Endothelial cell of umbilical vein (primary cell): ENCODE measurements around the gene LRRC46. TPM values are rescaled to one million over a fixed set of nuclear protein-coding genes. Genes with fewer than 3 reads are reported as not detected.

Experiments
- BruUV-seq: library from RNA; stranded (reverse); fragments of 400-500 nt; replicated peaks from 2 replicates; lab custom pipeline; 2021; lab: Mats Ljungman, UMichigan
- CTCF ChIA-PET: fragments of 300-600, 350-600 bp; sonication (Branson Sonifier 250); formaldehyde crosslinking; loops from one replicate; lab custom pipeline; 2021; ENCODE audit warnings: antibody characterized with exemption, inconsistent platforms; lab: Charles Lee
- POLR2A ChIA-PET: fragments of 300-600, 350-600 bp; sonication (Branson Sonifier 250); formaldehyde crosslinking; loops from one replicate; lab custom pipeline; 2021; ENCODE audit warnings: antibody characterized with exemption, inconsistent platforms; lab: Charles Lee
- DNase-seq: peaks from one replicate; pipeline ENCODE4 v3.0.0-alpha.2; 2011; ENCODE audit warnings: low read depth, low spot score
- FAIRE-seq: peaks from 2 replicates; lab custom pipeline; 2011; peaks lifted over from hg19 to GRCh38; lab: Jason Lieb, UNC
- H2AFZ ChIP-seq: 2 replicates; pipeline ENCODE4 v1.6.0; 2012; ENCODE audit warnings: low read depth, low read length, control low read depth, inconsistent platforms
- H3K27ac ChIP-seq: 2 replicates; pipeline ENCODE4 v1.5.1; 2011; ENCODE audit warnings: low read depth, mild to moderate bottlenecking, control low read depth, low read length, moderate library complexity; ENCODE audit not compliant: insufficient read depth
- H3K27me3 ChIP-seq, 2 experiments: 2 replicates each; pipeline versions ENCODE4 v1.6.0 to v1.6.1; 2011; ENCODE audit warnings: low read length in 2 of 2, mixed read lengths in 1 of 2; ENCODE audit not compliant: control insufficient read depth in 2 of 2, insufficient read depth in 2 of 2
- H3K36me3 ChIP-seq, 2 experiments: 2 replicates in 1 of 2; 3 replicates in 1 of 2; pipeline ENCODE4 v1.5.1; 2011; ENCODE audit warnings: low read length in 2 of 2, mild to moderate bottlenecking in 1 of 2, moderate library complexity in 1 of 2; ENCODE audit not compliant: control insufficient read depth in 2 of 2, insufficient read depth in 2 of 2; ENCODE audit errors: extremely low read depth in 1 of 2
- H3K4me1 ChIP-seq: 3 replicates; pipeline ENCODE4 v1.5.1; 2011; ENCODE audit warnings: mild to moderate bottlenecking, low read length; ENCODE audit not compliant: control insufficient read depth, insufficient read depth; ENCODE audit errors: extremely low read depth
- H3K4me2 ChIP-seq: 2 replicates; pipeline ENCODE4 v1.6.1; 2011; ENCODE audit warnings: low read length, control low read depth, mixed read lengths; ENCODE audit not compliant: insufficient read depth
- H3K4me3 ChIP-seq, 3 experiments: fragments of 200-600 bp in 1 of 3; sonication (generic), shearing (Covaris generic) in 1 of 3; replicated peaks in 1 of 3; 2 replicates each; pipeline ENCODE4 v1.5.1; 2011 to 2016; ENCODE audit warnings: control low read depth in 3 of 3, low read length in 3 of 3, mild to moderate bottlenecking in 2 of 3, inconsistent platforms in 1 of 3, low read depth in 1 of 3, moderate library complexity in 1 of 3; ENCODE audit not compliant: insufficient read depth in 1 of 3
- H3K79me2 ChIP-seq: 2 replicates; pipeline ENCODE4 v1.6.0; 2012; ENCODE audit warnings: low read length, inconsistent platforms; ENCODE audit not compliant: control insufficient read depth, insufficient read depth
- H3K9ac ChIP-seq: replicated peaks from 2 replicates; pipeline ENCODE3; 2011; ENCODE audit warnings: low read length, control low read depth; ENCODE audit not compliant: insufficient read depth; ENCODE audit errors: extremely low read depth
- H3K9me1 ChIP-seq: replicated peaks from 3 replicates; pipeline ENCODE4 v1.6.0; 2011; ENCODE audit warnings: mild to moderate bottlenecking, low read length; ENCODE audit not compliant: control insufficient read depth, insufficient read depth; ENCODE audit errors: extremely low read depth
- H3K9me3 ChIP-seq: replicated peaks from 2 replicates; pipeline ENCODE4 v1.5.1; 2012; ENCODE audit warnings: low read length, inconsistent platforms; ENCODE audit not compliant: control insufficient read depth, insufficient read depth
- H4K20me1 ChIP-seq: replicated peaks from 2 replicates; pipeline ENCODE3; 2011; ENCODE audit warnings: mild to moderate bottlenecking, low read length; ENCODE audit not compliant: control insufficient read depth, insufficient read depth; ENCODE audit errors: extremely low read depth
- EZH2 ChIP-seq: IDR thresholded peaks from 2 replicates; pipeline ENCODE4 v1.6.1; 2012; ENCODE audit warnings: borderline replicate concordance, low read depth, mild to moderate bottlenecking, moderate library complexity, low read length, inconsistent platforms; ENCODE audit not compliant: severe bottlenecking
- FOS ChIP-seq: IDR thresholded peaks from 2 replicates; pipeline ENCODE4 v1.6.1; 2011; ENCODE audit warnings: mild to moderate bottlenecking, low read length, moderate library complexity, borderline replicate concordance; ENCODE audit not compliant: insufficient read depth
- GATA2 ChIP-seq: IDR thresholded peaks from 2 replicates; pipeline ENCODE4 v1.7.0; 2011; ENCODE audit warnings: low read depth, mild to moderate bottlenecking, moderate library complexity, mixed read lengths, low read length; ENCODE audit not compliant: insufficient read length, insufficient read depth
- JUN ChIP-seq: IDR thresholded peaks from 2 replicates; pipeline ENCODE4 v1.6.1; 2011; ENCODE audit warnings: borderline replicate concordance, low read depth; ENCODE audit not compliant: insufficient read length, insufficient read depth
- MYC ChIP-seq: IDR thresholded peaks from one replicate; pipeline ENCODE4 v1.6.1; 2011; ENCODE audit warnings: mild to moderate bottlenecking, low read depth, low read length
- POLR2A ChIP-seq: IDR thresholded peaks from 2 replicates; pipeline ENCODE4 v1.6.1; 2012; ENCODE audit warnings: low read depth, mild to moderate bottlenecking, control low read depth, low read length
- POLR2AphosphoS5 ChIP-seq: IDR thresholded peaks from 2 replicates; pipeline ENCODE4 v1.6.1; 2012; ENCODE audit warnings: low read depth, mild to moderate bottlenecking, control low read depth, low read length, moderate library complexity; ENCODE audit not compliant: insufficient read depth
- dilution Hi-C: fragments of 300-500 bp; cut with MboI; formaldehyde crosslinking; loops from one replicate; pipeline ENCODE4 v1.15.0; 2019; ENCODE audit warnings: low sequenced_read_pairs; ENCODE audit not compliant: extremely low pct_ligation_motif_present
- intact Hi-C: fragments of 100-400 bp; cut with micrococcal nuclease; formaldehyde crosslinking; loops from one replicate; pipeline ENCODE4 v1.10.0; 2022
- polyA plus RNA-seq, 4 experiments: library from polyadenylated mRNA; depleted of rRNA in 3 of 4; stranded (reverse) in 3 of 4; unstranded in 1 of 4; fragments of >200 nt; gene quantifications; 2 replicates each; pipeline versions ENCODE4 v1.2.1 to v1.2.3, GENCODE V29; 2011 to 2012; ENCODE audit warnings: missing spikeins in 1 of 4
- total RNA-seq: library from RNA; stranded (reverse); gene quantifications from 2 replicates; pipeline ENCODE4 v1.2.3, GENCODE V29; 2021
- TF ChIP-seq, protein P1 (sequence below): IDR thresholded peaks from 2 replicates; pipeline ENCODE4 v1.6.1; 2011; ENCODE audit not compliant: insufficient read depth, insufficient read length
- TF ChIP-seq, protein P2 (sequence below), 2 donors: IDR thresholded peaks; 1 replicate in 1 of 2; 2 replicates in 1 of 2; pipeline ENCODE4 v1.5.1; 2011; ENCODE audit warnings: low read length in 2 of 2, mild to moderate bottlenecking in 2 of 2, moderate library complexity in 2 of 2, control low read depth in 1 of 2, inconsistent platforms in 1 of 2, low read depth in 1 of 2; ENCODE audit not compliant: insufficient read depth in 1 of 2; ENCODE audit errors: extremely low read depth in 1 of 2

The LRRC46 gene
- total and polyA plus RNA-seq, 2 donors (not counting 3 experiments of a cell fraction or from before 2014, with no cell fraction given) = 0.36 to 0.42 TPM

DNA sequence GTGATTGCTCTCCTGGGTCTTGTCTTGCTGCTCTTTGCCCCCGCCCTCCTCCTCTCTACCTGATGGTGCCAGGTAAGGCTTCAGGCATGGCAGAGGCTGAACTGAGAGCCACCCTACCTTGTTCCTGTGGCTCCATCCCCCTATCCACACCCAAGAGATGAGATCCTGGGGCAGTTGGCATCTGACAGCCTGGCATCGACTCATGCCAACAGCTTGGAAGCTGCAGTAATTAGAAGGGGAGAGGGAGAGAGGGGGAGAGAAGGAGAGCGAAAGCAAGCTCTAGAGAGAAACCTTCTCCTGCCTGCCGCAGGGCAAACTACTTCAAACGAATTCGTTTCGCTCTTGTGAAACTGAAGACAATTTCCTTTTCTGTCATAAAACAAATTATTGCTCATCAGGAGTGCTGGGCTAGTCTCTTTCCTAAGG, 33.3 kb downstream of the LRRC46 start:
- no peak overlapping the region for H3K9ac ChIP-seq
- TF ChIP-seq EZH2 (no peak), FOS (no peak), MYC (no peak), GATA2 (no peak), POLR2A (no peak), JUN (no peak), POLR2AphosphoS5 (no peak)
- TF ChIP-seq, protein P1, sequence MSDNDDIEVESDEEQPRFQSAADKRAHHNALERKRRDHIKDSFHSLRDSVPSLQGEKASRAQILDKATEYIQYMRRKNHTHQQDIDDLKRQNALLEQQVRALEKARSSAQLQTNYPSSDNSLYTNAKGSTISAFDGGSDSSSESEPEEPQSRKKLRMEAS = no peak
- TF ChIP-seq, protein P2, sequence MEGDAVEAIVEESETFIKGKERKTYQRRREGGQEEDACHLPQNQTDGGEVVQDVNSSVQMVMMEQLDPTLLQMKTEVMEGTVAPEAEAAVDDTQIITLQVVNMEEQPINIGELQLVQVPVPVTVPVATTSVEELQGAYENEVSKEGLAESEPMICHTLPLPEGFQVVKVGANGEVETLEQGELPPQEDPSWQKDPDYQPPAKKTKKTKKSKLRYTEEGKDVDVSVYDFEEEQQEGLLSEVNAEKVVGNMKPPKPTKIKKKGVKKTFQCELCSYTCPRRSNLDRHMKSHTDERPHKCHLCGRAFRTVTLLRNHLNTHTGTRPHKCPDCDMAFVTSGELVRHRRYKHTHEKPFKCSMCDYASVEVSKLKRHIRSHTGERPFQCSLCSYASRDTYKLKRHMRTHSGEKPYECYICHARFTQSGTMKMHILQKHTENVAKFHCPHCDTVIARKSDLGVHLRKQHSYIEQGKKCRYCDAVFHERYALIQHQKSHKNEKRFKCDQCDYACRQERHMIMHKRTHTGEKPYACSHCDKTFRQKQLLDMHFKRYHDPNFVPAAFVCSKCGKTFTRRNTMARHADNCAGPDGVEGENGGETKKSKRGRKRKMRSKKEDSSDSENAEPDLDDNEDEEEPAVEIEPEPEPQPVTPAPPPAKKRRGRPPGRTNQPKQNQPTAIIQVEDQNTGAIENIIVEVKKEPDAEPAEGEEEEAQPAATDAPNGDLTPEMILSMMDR (IDR thresholded peaks at IDR 0.05; ENCODE audit: extremely low read depth in 1 of 2, insufficient read depth in 1 of 2, low read depth in 1 of 2, low read length in 2 of 2) = no peak
- no peaks in the 10 kb centered on the region for H4K20me1 ChIP-seq
- H3K9me1 ChIP-seq = no peaks in the 10 kb centered on the region
- dilution Hi-C loops = no loop called here
- no peak overlapping the region for H3K27ac ChIP-seq
- peaks cover 8% of the 10 kb centered on the region for H3K4me1 ChIP-seq
- H3K36me3 ChIP-seq = no peaks in the 10 kb centered on the region
- POLR2A ChIA-PET = no interaction called here
- no peaks in the 10 kb centered on the region for H3K79me2 ChIP-seq
- intact Hi-C loops = no loop called here
- no peak for DNase-seq
- H3K4me3 ChIP-seq = no peak overlapping the region
- CTCF ChIA-PET = interaction anchor here (0.8 to 1.6 kb wide), 4 partner anchors 9 to 82 kb away, joined by 3 to 6 read pairs (median 4); no protein-coding TSS in a partner anchor
- no peak overlapping the region for H2AFZ ChIP-seq
- no peak overlapping the region for H3K4me2 ChIP-seq
- BruUV-seq = no TSS peak
- H3K27me3 ChIP-seq = peaks cover 6 to 12% of the 10 kb centered on the region in 2 experiments
- no peaks in the 10 kb centered on the region for H3K9me3 ChIP-seq
- FAIRE-seq = no peak
